ENCODE measurements around the gene OSCP1. TPM values are rescaled to one million over a fixed set of nuclear protein-coding genes. Genes with fewer than 3 reads are reported as not detected.

OSCP1 gene
- polyA plus RNA-seq, 4 donors, result 10.2 to 23.9 (median 21.5) TPM

DNA sequence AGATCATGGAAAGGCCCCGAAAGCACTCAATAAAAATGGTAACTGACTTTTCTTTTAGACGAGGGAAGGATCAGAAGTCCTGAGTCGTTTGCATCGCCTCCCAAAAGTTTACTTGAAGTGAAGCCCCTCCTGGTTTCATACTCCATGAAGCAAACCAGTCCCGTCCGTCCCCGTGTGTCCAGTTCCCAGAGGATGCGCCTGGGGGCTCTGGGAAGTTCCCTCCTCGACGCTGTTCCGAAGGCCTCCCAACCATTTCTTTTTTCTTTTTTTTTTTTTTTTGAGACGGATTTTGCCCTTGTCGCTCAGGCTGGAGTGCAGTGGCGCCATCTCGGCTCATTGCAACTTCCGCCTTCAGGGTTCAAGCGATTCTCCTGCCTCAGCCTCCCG is 661 bp upstream of the OSCP1 start:
- no peak for DNase-seq (ENCODE audit: low read depth in 4 of 4, low spot score in 3 of 4)

DNA sequence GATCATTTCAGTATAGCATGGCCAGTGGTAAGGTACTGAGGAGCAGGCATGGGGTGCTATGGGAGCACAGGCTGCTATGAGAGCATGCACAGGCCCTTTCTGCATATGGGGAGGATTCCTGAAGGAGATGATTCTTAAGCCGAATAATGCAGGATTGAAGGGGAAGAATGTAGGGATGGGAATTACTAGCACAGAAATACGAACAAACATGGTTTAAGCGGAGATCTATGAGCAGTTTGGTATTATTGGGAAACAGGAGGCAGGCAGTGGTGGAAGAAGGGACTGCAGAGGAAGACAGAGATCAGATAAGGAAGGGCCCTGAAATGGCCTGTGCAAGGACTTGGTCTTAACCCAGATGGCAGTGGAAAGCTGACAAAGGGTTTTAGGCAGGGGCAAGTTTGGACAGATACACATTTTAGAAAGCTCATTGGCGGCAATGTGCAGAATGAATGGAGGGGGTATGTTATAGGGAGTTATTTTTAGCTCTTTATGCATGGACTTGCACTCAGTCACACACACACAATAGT is 1.7 kb downstream of the OSCP1 start:
- no peak for DNase-seq (ENCODE audit: low read depth in 4 of 4, low spot score in 3 of 4)

DNA sequence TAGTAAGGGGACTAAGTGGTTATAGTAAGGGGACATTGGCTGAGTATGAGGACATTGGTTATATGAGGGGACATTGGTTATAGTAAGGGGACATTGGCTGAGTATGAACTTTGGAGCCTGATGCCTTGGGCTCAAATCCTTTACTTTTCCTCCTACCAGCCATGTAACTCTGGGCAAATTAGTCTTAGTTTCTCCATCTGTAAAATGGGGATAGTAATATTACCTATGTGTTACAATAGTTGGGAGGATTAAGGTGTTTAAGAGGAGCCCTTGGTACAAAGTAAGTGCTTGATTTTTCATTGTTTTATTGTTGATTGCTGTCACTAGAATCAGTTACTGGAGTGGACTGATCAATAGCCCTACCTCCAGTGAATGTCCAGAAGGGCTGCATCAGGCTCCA is 2.8 kb downstream of the OSCP1 start:
- no peak for DNase-seq (ENCODE audit: low read depth in 4 of 4, low spot score in 3 of 4)

DNA sequence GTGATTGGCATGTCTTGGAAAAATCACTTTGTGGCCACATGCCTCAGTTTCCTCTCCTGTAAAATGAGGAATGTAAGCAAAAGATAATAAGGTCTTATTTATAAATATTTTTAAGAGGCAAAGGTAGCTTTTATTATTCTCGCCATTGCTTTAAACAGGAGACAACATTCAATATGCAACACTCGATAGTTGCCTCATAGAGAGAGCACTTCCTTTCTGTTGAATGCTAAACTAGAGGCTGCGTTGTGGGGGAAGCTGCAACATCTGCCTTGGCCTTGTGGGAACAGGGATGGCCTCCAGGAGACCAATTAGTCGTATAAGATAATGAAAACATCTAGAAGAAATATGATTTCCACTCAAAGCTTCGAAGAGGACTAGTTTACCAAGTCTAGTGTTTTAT is 3.5 kb downstream of the OSCP1 start:
- no peak for DNase-seq (ENCODE audit: low read depth in 4 of 4, low spot score in 3 of 4)

DNA sequence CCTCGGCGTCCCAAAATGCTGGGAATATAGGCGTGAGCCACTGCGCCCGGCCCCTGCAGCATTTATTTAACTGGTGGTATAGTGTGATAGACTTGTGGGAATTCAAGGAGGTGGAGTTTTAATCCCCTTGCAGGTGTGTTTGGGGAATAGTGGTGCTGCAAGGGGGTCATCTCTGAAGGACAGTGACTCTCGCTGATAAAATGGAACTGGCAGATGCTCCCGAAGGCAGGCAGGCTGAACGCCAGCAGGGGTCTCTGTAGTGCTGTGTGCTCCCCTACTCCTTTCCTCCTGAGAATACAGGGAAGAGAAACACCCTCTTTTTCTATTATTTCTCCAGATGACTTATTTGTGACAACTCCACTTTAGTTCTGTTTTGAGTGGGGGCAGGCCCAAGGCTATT is 4.0 kb downstream of the OSCP1 start:
- DNase-seq (ENCODE audit: low read depth in 4 of 4, low spot score in 3 of 4), result no peak

DNA sequence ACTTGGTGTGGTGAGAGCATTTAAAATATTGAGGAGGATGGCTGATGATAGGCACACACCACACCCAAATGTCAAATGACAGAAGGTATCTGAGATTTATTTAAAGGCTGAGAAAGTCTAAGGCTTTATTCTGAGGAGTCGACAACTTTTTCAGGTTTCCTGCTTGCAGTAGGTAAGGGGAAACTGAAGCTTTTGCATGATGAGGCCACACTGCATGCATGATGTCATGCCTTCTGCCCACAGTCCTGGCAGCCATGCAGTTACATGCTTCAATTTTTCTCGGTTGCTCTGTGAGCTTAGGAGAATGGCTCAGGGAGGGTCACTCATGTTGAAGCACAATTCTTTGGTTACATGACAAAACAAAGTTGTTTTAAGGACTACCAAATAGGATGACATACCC is 7.0 kb downstream of the OSCP1 start:
- no peak for DNase-seq (ENCODE audit: low read depth in 4 of 4, low spot score in 3 of 4)

DNA sequence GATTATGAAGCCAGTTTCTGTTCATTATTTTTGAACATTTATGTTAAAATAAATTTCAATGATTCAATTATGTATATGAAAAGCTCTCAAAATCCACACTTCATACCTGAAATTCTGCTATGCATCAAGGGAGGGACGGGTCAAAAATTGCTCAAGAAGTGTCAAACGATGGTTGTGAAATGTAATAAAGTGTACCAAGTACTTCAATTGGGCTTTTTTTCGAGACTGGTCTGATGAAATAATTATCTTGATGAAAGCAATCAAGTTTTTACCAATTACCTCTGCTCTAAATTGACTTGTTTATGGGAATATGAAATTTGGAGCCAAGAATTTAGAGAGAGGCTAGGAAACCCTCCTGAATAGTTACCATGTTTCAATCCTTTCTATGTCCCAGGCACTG is 7.9 kb downstream of the OSCP1 start:
- DNase-seq (ENCODE audit: low read depth in 4 of 4, low spot score in 3 of 4), result no peak

DNA sequence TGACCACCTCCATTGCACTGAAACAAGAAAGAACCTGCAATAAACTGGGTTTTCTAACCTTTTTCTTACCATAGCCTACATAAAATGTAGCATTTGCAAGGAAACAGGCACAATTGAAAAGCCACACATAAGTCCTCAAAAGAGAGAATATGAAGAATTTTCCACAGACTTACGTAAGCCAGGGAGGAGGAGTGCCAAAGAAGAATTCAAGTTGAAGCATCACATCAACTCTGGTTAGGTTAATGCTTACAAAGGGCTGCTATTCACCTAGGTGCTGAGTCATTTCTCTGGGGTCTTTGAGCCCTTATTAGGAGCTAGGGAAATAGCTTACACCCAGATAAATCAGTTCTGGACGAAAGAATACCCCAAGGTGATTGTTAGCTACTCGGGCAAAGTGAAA is 9.6 kb downstream of the OSCP1 start:
- DNase-seq (ENCODE audit: low read depth in 4 of 4, low spot score in 3 of 4), result no peak

DNA sequence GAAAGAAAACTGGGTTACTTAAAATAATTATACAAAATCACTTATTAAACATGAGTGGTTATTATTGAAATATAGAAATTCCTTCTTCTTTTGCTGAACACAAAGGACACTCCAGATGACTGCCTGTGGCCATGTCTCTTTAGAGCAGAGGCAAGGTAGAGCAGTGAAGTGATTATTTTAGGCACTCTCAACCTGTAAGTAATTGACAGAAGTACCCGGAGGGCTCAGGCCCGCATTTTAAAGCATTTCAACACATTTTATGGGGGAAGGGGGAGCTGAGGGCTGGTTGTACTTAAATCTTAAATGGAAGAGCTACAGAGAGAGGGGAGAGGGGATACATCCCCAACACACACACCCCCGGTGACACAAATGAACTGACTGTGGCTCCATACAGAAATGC is 10.2 kb downstream of the OSCP1 start:
- no peak for DNase-seq (ENCODE audit: low read depth in 4 of 4, low spot score in 3 of 4)

DNA sequence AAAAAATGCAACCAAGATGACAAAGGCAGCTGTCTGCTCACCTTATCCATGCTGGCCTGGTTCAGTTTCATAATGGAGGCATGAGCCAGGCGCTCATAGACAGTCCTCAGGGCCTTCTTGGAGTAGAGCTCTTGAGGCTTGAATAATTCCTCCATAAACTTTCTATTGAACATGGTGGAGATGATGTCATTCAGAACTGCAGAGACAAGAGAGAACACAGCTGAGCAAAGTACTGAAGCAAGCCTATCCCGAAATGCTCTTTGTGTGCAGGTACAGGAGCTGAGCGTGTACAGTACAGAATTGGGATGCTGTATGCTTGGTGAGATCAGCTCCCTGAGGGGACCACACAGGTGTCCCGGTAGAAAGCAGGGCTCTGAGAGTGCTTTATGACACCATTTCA is 11.5 kb downstream of the OSCP1 start:
- DNase-seq (ENCODE audit: low read depth in 4 of 4, low spot score in 3 of 4), result no peak

DNA sequence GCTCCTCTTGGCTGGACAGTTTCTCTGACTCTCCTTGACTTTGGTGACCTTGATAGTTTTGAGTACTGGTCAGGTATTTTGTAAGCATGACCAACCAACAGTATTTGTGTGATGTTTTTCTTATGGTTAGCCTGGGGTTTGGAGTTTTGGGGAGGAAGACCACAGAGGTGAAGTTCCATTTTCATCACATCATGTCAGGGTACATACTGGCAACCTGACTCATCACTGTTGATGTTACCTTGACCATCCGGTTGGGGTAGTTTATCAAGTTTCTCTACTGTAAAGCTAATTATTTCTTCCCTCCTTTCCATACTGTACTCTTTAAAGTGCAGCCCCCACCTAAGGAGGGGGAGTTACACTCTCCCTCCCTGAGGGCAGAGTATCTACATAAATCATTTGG is 13.4 kb downstream of the OSCP1 start:
- DNase-seq (ENCODE audit: low read depth in 4 of 4, low spot score in 3 of 4), result no peak

DNA sequence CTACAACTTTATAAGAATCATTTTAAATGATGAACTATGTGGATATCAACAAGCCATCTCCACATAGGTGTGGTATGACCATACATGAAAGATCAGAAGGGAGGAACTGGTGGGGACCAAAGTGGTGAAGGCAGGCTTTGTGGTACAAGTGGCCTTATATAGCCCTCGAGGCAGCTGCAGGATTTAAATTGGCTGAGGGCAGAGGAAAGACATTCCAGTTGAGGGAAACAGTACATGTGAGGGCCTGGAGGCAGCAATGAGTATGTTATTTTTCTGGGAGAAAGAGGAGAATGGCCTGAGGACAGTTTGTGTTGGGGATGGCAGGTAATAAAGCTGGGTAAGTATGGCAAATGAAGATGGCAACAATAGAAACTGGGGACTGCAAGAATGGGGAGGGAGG is 17.1 kb downstream of the OSCP1 start:
- no peak for DNase-seq (ENCODE audit: low read depth in 4 of 4, low spot score in 3 of 4)

DNA sequence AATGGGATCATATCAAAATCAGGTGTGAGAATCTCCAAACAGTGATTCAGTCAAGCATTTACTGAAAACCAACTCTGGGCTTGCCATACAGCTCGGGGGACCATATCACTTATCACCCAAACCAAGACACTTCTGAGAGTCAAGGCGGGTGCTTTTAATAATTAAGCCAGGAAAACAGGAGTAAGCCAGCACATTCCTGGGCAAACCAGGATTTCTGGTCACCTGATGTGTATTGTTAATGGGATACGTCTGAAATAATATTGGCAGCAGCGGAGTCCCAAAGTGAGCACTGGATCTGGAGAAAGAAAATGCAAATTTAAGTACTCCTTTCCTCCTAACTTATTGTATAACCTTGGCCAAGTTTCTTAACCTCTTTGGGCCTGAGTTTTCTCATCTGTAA is 17.6 kb downstream of the OSCP1 start:
- no peak for DNase-seq (ENCODE audit: low read depth in 4 of 4, low spot score in 3 of 4)

DNA sequence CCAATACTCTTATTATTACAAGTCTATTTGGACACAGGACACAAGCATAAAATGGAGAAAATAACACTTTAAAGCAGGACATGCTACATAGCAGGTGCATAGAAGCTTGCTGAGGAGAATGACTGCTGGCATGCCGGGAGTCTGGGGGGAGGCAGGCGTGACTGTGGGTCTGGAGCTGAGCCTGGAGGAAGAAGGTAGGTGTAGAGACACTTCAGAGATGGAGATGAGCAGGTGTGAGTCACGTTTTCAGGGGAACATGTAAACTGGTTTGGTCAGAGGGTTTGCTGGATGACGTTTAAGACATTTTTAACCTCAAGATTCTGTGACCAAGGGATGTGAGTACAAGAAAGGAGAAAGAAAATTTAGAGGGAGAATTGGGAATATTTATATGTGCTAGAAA is 24.5 kb downstream of the OSCP1 start:
- no peak for DNase-seq (ENCODE audit: low read depth in 4 of 4, low spot score in 3 of 4)

DNA sequence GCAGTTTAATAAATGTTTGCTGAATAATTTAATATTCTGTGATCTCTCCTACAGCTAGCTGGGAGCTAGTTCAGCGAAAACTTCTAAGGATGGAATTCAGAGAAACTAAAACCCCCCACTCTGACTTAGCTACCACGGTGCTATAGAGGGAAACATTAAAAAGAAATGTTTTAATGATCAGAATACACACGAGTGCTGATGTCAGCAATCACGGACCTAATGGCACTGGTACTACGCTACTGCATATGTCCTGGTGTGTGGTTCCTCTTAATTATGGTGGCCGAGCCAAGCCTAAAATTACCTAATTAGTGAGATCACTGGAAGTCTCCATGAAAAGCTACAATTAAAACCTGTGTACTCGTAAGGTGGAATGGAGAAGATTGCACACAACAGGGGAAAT is 28.6 kb downstream of the OSCP1 start:
- no peak for DNase-seq (ENCODE audit: low read depth in 4 of 4, low spot score in 3 of 4)

DNA sequence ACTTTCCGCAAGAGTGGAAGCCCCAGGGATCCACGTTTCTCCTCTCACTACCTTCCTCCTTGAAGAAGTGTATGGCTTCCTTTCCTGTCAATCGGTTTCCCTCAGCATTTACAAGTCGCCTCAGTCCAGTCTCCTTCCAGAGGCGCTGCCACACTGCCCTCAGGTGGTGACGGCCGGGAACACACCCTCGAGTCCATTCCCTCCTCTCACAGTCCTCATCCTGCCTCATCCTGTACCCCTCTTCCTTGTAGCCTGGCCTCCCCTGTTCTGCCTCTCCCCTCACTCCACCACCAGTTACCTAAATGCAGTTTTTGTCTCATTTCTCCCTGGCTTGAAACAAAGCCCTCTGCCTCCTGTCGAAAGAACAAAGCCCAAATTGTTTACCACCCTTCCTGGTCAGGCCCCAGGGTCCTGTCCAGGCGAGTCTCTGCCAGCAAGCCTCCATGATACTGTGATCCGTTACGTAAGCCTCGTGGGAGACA is 29.4 kb downstream of the OSCP1 start:
- peak in 3 of 4 donors; percentile 42 to 62 (median 50) for DNase-seq (ENCODE audit: low read depth in 4 of 4, low spot score in 3 of 4)

DNA sequence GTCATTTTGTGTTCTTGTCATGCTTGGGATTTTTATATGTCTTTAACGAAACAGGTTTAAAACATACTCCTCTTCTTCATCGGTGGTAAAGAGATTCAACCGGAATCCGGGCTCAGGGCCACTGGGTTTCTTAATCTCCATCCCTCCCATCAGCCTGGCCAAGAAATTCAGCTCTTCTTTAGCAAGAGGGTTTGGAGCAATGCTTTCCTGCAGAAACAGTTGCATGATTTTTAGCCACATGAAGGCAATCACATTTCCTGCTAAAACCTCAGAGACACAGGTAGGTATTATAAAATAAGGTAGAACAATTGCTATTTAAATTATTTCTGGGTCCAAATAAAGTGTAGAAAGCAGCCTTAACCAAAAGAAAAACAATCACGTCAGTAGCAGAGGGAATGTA is 29.8 kb downstream of the OSCP1 start:
- DNase-seq (ENCODE audit: low read depth in 4 of 4, low spot score in 3 of 4), result no peak

DNA sequence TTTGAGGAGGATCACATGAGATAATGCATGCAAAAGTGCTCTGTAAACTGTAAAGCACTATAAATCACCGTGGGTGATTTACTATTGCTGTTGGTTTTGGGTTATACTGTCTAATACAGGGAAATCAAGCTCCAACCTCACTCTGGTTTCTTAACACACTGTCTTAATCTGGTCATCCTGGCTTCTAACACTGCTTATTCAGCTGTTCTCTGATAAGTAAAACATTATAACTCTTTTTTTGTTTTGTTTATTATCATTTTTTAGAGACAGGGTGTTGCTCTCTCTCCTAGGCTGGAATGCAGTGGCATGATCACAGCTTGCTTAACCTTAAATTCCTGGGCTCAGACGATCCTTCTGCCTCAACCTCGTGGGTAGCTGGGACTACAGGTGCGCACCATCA is 30.7 kb downstream of the OSCP1 start:
- no peak for DNase-seq (ENCODE audit: low read depth in 4 of 4, low spot score in 3 of 4)

DNA sequence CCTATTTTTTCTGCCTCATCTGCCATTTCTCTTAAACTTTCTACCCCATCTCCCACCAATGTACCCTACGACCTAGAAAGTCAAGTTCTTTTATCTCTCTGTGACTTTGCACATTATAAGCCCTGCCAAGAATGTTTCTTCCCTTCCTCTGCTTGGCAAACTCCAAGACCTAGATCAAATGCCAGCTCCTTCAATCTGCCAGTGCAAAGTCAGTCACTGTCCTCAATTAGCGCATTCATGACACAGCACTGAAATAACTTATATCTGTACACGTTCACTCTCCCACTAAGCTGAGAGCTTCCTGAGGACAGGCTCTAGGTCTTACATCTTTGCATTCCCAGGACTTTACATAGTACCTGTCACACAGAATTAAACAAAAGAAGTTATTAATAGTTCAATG is 31.1 kb downstream of the OSCP1 start:
- DNase-seq (ENCODE audit: low read depth in 4 of 4, low spot score in 3 of 4), result no peak

DNA sequence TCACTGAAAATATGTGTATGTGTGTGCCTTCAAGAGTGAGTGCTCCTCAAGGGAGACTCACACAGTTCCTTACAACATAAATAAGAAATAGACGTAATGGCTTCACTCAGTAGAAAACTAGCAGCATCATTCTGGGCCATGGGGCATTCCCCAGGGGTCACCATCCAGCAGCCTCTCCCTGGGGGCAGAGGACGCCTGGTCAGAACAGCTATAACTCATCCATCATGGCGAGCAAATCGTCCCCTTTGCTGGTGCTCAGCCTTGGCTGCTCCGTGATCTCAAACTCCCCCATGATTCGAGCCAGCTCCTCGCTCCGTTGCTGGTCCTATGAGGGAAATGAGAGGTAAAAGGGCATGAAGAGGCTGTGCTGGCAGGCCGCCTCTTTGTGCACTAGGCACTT is 32.3 kb downstream of the OSCP1 start:
- no peak for DNase-seq (ENCODE audit: low read depth in 4 of 4, low spot score in 3 of 4)

DNA sequence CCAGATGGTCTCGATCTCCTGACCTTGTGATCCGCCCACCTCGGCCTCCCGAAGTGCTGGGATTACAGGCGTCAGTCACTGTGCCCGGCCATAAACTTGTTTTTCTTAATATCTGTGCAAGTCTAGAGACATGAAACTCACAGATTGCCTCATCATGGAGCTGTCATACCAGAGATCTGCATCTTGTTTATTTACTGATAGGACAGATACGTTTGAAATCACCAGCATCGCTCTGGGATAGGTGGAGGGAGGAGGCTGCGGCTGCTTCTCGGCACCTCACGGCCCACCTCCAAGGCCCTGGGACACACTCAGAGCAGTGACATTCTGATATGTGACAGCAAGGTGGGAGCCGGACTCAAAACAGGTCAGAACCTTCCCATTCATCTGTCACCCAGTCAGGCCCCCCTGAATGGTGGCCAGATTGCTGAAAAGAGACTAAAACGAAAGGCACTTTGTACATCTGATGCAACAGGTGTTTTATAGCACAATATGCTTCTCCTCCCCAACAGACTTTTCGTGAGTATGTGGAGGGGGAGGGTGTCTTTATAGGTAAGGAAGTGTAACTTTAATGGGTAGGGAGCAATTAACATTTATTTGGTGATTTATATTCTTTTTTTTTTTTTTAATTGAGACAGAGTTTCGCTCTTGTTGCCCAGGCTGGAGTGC is 34.5 kb downstream of the OSCP1 start:
- DNase-seq (ENCODE audit: low read depth in 4 of 4, low spot score in 3 of 4), result no peak

DNA sequence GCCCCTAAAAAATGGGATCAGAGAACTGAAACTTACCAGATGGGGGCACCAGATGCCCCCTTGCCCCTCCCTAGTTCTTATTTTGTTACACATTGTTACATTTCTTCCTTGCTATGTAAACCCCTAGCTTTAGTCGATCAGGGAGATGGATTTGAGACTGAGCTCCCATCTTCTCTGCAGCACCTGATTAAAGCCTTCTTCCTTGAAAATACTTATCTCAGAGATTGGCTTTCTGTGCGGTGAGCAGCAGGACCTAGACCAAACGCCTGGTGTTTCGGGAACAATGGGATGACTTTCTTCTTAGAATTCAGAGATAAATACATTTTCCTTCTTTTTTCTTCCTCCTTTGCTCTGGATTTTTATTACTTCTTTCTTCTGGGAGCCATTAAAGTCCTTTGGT is 35.9 kb downstream of the OSCP1 start:
- no peak for DNase-seq (ENCODE audit: low read depth in 4 of 4, low spot score in 3 of 4)
